ENCODE data around the gene VGF.
A peak's percentile ranks its signal among the peaks of the same experiment; 100 is the strongest.

The VGF gene

DNA sequence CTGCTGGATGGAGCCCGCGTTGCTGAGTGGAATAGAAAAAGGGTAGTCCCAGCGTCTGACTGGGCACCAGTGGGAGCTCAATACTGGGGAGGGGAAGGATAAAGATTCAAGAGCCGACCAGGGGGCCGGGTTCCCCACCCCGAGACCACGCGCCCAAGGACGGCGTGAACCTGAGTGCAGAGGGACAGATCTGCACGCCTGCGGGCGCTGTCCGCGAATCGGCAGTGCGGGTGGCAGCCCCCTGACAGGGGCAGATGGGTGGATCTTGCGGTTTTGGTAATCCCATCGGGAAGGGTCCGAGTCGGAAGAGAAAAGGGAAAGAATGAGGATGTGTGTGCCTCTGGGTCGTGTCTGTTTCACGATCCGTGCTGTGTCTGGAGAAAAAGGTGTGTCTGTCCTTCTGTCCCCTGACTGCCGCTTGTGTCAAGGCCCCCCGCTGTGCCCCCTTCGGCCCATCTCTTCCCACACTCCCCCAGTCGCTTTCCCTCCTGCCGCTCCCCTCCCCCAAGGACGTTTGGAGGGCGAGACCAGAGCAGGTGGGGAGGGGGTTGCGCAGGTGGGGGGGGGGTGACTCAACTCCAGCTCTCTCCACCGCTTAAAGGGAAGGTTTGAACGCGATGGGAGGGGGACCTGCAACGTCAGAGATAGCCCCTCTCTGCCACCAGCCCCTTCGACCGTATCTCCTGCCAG lies 734 bp upstream of the VGF start:
- DNase-seq, result no peak
- TF ChIP-seq GATA1 (IDR thresholded peaks at IDR 0.05; ENCODE audit: low read depth, low read length), result no peak
- TF ChIP-seq POLR2A (IDR thresholded peaks at IDR 0.05; ENCODE audit: low read length), result no peak

DNA sequence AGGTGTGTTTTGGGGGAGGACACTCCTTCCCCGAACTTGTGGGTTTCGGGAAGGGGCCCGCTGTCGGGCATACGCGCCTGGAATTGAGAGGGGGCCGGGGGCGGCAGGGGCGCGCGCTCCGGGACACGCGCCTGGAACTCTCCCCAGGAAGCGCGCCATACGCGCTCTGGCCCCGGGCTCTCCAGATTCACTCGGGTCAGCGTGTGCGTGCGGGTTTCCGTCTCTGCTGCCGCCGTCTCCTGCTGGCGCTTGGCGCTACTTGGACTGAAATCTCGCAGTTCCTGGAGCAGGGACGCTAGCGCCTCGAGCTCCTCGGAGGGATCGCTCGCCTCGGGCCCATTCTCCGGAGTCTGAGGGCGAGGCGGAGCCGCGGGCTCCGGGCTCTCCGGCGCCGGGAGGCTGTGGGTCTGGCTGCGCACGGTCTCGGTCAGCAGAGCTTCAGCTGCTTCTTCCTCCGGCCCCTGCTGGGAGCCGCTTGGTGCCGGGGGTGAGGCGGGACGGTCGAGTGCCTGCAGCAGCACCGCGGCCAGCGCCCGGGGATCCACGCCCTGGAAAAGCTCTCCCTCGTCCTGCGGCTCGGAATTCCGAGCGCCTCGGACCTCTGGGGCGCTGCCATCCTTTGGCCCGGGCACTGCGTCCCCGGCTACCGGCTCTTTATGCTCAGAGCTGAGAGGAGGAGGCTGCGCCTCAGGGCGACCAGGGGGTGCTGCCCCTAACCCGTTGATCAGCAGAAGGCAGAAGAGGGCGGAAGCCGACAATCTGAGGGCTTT lies 1.1 kb downstream of the VGF start:
- peak in 1 of 2 experiments; percentile 20 for DNase-seq
- TF ChIP-seq GATA1 (IDR thresholded peaks at IDR 0.05; ENCODE audit: low read depth, low read length) (no peak), POLR2A (IDR thresholded peaks at IDR 0.05; ENCODE audit: low read length) (no peak)

DNA sequence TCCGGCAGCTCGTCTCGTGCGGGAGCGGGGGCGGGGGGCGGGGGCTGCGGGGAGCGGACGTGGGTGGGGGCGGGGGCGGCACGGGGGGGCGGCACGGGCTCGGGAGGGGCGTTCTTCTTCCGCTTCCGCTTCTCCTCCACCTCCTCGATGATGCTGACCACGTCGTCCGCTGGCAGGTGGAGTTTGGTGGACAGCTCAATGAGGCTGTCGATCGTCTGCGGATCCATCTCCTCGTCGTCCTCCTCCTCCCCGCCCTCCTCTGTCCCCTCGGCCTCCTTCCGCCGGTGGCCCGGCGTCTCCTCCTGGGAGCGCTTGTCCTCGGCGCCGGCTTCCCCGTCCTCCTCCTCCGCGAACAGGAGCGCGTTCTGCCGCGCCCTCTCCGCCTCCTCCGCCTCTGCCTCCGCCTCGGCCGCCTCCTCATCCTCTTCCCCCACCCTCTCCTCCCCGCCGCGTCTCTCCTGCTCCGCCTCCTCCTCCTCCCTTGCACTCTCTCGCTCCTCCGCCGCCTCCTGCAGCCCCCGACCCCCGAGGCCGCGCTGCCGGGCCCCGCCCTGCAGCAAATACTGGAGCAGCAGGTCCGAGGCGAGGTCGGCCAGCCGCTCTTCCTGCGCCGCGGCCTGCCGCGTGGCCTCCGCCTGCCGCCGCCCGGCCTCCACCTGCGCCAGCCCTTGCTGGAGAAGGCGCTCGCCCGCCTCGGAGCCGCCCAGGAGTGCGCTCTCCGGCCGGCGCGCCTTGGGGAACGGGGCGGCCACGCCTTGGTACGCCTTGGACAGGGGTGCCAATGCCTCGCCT lies 1.9 kb downstream of the VGF start:
- TF ChIP-seq POLR2A (IDR thresholded peaks at IDR 0.05; ENCODE audit: low read length) (no peak), GATA1 (IDR thresholded peaks at IDR 0.05; ENCODE audit: low read depth, low read length) (no peak)
- DNase-seq, result peak in 1 of 2 experiments; percentile 17

DNA sequence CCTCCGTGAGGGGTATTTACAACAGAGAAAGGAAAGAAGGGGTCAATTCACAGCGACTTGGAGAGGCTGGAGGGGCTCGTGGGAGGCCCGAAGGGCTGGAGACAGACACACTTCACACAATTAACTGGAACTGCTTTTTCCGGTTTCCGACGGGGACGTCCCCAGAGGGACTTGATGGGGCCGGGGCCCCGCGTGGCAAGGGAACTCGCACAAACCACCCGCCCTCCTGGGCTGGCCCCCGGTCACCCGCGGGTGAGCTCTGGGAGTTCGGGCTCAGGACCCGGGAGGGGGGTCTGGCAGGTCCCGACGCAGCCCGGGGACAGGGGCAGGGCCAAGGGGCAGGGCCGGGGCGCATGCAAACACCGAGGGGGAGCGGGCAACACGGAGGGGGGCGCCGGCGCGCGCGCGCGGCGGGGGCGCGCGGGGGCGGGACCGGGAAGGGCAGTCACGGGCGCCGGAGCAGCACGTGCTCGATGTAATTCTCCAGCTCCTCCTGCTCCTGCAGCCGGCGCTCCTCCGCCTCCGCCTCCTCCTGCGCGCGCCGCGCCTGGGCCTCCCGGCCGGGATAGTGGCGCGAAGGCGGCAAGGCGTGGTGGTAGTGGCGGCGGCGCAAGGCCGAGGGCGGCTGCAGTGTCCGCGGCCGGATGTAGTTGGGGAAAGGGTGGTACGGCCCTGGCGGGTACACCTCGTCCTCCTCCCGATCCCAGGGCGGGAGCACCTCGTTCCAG lies 2.7 kb downstream of the VGF start:
- TF ChIP-seq POLR2A (IDR thresholded peaks at IDR 0.05; ENCODE audit: low read length), result no peak
- no peak for TF ChIP-seq GATA1 (IDR thresholded peaks at IDR 0.05; ENCODE audit: low read depth, low read length)
- DNase-seq, result peak; percentile 38 to 52

DNA sequence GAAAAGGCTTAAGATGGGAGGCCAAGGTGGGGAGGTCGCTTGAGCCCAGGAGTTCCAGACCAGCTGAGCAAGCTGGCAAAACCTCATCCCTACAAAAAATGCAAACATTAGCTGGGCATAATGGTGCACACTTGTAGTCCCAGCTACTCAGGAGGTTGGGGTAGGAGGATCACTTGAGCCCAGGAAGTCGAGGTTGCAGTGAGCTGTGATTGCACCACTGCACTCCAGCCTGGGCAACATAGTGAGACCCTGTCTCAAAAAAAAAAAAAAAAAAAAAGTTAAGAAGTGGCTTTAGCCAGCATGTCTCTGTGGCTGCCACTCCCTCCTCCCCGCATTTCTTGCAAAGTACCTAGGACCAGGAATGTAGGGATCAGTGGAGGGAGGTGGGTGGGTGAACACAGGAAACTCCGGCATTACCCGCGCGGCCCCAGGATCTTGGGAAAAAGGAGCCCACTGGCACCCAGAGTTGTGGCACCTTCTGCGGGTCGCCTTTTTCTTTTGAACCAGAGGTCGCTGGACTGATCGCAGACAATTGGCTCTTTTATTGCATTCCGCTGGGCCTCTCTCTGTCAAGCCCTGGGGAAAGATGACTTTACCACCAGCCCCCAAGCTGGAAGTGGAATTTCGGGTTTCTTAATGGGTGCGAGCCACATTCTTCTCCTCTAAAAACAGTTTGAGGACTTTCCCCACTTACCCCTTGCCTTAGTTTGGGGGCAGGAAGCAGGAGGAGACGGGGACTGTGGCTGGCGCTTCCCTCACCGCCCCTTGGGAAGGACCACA lies 3.5 kb downstream of the VGF start:
- DNase-seq, result no peak
- TF ChIP-seq POLR2A (IDR thresholded peaks at IDR 0.05; ENCODE audit: low read length), result no peak
- no peak for TF ChIP-seq GATA1 (IDR thresholded peaks at IDR 0.05; ENCODE audit: low read depth, low read length)

DNA sequence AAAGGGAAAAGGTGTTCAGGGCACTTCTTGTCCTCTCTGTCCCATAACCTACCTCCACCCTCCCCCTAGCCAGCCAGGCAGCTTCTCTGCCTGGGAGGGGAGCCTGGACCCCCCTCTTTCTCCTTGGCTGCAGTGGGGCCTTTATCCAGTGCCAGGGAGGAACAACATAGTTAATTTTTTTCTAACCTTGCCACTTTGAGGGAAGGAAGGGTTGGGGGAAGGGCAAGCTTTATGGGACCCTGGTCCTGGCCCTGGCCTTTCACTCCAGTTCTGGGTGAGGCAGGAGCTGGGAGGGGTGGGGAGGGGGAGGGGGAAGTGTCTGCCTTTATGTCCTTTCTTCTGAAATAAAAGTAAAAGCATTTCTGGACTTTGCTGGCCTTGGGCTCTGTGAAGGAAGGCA lies 4.5 kb downstream of the VGF start:
- DNase-seq, result no peak
- TF ChIP-seq GATA1 (IDR thresholded peaks at IDR 0.05; ENCODE audit: low read depth, low read length) (no peak), POLR2A (IDR thresholded peaks at IDR 0.05; ENCODE audit: low read length) (no peak)

DNA sequence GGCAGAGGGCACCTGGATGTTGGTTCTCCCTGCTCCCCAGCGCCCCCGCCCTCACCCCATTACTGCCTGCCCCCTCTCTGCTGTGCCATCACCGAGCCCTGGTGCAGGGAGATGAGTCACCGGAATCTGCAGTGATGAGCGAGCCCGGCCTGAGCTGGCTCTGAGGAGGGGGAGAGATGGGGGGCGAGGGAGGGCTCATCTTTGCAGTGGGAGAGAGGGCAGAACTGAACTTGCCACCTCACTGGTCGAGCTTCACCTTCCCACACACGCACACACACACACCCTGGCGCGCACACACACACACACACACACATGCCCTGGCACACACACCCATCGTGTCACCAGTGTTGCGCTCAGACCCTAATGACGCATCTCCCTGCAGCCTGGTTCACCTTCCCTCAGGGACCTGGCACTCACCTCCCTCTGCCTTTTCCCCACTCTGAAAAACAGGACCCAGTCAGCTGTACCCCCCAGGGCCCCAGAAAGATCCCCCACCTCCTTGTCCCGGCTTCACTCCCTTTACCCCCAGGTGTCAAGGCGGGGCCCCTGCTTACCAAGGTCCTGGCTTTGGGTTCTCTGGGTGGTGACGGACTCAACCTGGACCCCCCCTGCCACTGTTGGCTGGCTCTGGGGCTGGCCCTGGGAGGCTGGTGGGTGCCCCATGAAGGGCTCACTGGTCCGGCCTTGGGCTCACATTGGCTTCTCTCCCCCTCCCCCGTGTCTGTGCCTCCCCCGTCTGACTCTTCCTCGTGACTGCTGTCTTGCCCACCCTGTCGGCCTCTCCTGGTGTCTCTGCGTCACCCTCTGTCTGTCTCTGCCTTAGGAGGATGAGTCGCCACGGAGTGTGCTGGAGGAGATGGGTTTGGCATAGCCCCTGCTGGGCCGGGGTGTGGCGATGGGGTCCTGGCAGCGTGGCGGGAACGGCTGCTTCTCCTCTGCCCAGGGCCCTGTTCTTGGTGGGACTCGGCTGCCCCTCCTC lies 5.4 kb downstream of the VGF start:
- no peak for DNase-seq
- no peak for TF ChIP-seq GATA1 (IDR thresholded peaks at IDR 0.05; ENCODE audit: low read depth, low read length)
- no peak for TF ChIP-seq POLR2A (IDR thresholded peaks at IDR 0.05; ENCODE audit: low read length)

DNA sequence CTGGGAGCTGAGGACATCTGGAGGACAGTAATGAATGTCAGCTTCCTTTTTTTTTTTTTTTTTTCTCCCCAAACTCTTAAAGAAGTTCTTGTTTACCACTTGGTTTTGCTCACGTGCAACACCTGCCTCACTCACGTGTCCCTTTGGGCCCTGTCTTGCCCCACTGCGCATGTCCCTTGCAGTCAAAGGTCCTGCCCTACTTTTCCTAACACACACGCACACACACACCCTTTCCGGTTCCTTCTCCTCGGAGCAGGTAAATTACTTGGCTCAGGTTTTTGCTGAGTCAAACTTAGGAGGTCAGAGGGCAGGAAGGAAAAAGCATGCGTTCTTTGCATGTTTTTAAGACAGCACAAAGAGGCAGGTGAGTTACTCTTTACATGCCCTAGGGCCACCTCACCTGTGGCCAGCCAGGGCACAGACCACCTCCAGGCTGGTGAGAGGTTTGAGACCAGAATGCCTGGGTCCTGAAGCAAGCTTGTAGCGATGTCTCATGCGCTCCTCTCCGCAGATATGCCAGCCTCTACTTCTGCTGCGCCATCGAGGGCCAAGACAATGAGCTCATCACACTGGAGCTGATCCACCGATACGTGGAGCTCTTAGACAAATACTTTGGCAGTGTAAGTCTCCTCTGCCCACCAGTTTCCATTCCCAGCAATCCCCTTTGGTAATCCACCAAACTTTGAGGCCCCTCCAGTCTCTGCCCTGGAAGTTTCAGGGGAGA lies 8.3 kb downstream of the VGF start:
- TF ChIP-seq POLR2A (IDR thresholded peaks at IDR 0.05; ENCODE audit: low read length) (no peak), GATA1 (IDR thresholded peaks at IDR 0.05; ENCODE audit: low read depth, low read length) (no peak)
- DNase-seq, result no peak

DNA sequence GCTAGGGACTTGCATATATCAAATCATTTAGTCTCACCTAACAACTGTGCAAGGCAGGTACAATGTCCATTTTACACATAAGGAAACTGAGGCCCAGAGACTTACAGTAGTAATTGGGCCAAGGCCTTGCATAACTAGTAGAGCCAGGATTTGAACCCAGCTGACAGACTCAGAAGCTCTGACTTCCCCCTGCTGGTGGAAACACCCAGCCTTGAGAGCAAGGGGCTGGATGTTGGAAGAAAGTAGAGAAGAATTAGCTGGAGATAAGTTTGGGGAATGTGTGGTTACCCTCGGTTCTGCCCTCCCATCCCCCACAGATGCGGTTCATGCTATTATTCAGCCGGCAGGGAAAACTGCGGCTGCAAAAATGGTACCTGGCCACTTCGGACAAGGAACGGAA lies 9.1 kb downstream of the VGF start:
- no peak for DNase-seq
- no peak for TF ChIP-seq GATA1 (IDR thresholded peaks at IDR 0.05; ENCODE audit: low read depth, low read length)
- no peak for TF ChIP-seq POLR2A (IDR thresholded peaks at IDR 0.05; ENCODE audit: low read length)

DNA sequence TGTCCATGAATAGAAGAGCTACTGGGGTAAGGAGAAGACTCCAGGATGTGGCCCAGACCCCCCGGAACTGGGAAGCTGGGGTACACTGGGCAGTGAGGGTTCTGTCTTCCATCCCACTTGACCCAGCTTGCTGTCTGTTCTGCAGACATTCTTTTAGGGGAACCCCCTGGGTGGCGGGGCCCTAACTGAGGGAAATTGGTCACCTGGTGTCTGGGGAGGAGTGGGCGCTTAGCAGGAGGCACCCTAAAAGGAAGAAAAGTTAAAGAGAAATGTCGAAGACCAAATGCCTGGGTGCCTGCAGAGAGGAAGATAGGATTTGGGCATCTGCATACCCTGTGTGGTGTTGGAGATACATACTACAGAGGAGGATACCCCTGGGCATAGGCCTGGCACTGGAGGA lies 10.1 kb downstream of the VGF start:
- DNase-seq, result no peak
- TF ChIP-seq POLR2A (IDR thresholded peaks at IDR 0.05; ENCODE audit: low read length), result no peak
- no peak for TF ChIP-seq GATA1 (IDR thresholded peaks at IDR 0.05; ENCODE audit: low read depth, low read length)

DNA sequence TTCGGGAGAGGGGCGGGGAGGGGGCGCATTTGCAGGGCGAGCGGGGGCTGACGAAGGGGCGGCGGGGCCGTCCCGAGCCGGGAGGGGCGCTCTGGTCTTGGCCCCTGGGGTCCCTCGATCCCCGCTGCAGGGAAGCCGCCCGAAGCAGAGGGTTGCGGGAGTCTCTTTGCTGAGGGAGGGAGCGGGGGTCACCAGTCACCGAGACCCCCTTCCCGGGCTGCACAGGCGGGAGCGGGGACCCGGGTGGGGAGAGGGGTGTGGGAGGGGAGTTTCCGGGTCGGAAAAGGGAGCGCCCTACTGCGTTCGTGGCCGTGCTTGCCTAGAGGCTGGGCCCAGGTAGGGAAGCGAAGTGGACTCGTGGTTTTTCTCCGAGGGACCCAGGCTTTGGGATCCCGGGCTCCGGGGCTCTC lies 10.7 kb downstream of the VGF start:
- no peak for DNase-seq
- no peak for TF ChIP-seq POLR2A (IDR thresholded peaks at IDR 0.05; ENCODE audit: low read length)
- no peak for TF ChIP-seq GATA1 (IDR thresholded peaks at IDR 0.05; ENCODE audit: low read depth, low read length)
